Body of pancreas (tissue), 4 donors: ENCODE measurements around the gene EXOSC2.

Experiments
- CTCF ChIP-seq, 7 experiments: fragments of 450-650 bp in 4 of 7; fragments of 200-600 bp in 3 of 7; sonication (generic) in 3 of 7; IDR thresholded peaks; one replicate each; pipeline ENCODE4 v1.5.1; 2016 to 2019; ENCODE audit warnings: antibody characterized with exemption in 7 of 7
- POLR2A ChIP-seq, 3 donors: fragments of 450-650 bp; IDR thresholded peaks; one replicate each; pipeline ENCODE4 v1.6.1; 2016; ENCODE audit warnings: antibody characterized with exemption in 3 of 3, mild to moderate bottlenecking in 2 of 3

- TF ChIP-seq CTCF (IDR thresholded peaks at IDR 0.05) (no peak), POLR2A (IDR thresholded peaks at IDR 0.05) (no peak)
Observed at GRCh38 chr9:130663977-130664250, 29.7 kb upstream of the EXOSC2 start.
